ENCODE measurements around the gene IFI27L1. TPM values are rescaled to one million over a fixed set of nuclear protein-coding genes. Genes with fewer than 3 reads are reported as not detected.

Gene IFI27L1
- total RNA-seq, 1 experiment from 2014 or later: 26.0 TPM

- intact Hi-C loops (cut with micrococcal nuclease): no loop called here
- Histone ChIP-seq H3K9me2 (ENCODE audit: insufficient read depth) (no peaks in the 10 kb centered on the region), H3K36me3 (ENCODE audit: control insufficient read depth in 1 of 2, insufficient read depth in 2 of 2, low read length in 2 of 2) (no peaks in the 10 kb centered on the region), H2AFZ (ENCODE audit: low read depth, low read length, poor library complexity, severe bottlenecking) (no peak overlapping the region), H3K27me3 (ENCODE audit: insufficient read depth, low read length) (no peaks in the 10 kb centered on the region), H3K4me3 (replicated peaks in 1 of 2; ENCODE audit: low read depth in 1 of 2, low read length in 2 of 2) (no peak overlapping the region), H4K20me1 (ENCODE audit: insufficient read depth) (no peaks in the 10 kb centered on the region), H3K27ac (ENCODE audit: low read depth, low read length) (no peak overlapping the region), H3K9me3 (ENCODE audit: control insufficient read depth in 1 of 2, insufficient read depth in 1 of 2, low read depth in 1 of 2, low read length in 2 of 2) (peaks cover 0 to 4% of the 10 kb centered on the region in 2 experiments; a peak in 1 of 4 replicates), H3K4me1 (ENCODE audit: control insufficient read depth in 1 of 2, insufficient read depth in 2 of 2, low read length in 2 of 2) (peaks cover 31 to 50% of the 10 kb centered on the region in 2 experiments), H3K9ac (ENCODE audit: low read length) (no peak overlapping the region), H3K79me2 (ENCODE audit: insufficient read depth, low read length) (no peaks in the 10 kb centered on the region; the same call in 1 of the 2 replicates), H3K4me2 (ENCODE audit: low read length) (no peak overlapping the region)
- no peak for TF ChIP-seq REST (IDR thresholded peaks at IDR 0.05; ENCODE audit: low read depth)
- TF ChIP-seq FOSL1 (IDR thresholded peaks at IDR 0.05; ENCODE audit: low read depth): no peak
- no peak for TF ChIP-seq MAX (IDR thresholded peaks at IDR 0.05)
- TF ChIP-seq ZFX (IDR thresholded peaks at IDR 0.05): no peak
- no peak for TF ChIP-seq CBX3 (IDR thresholded peaks at IDR 0.05; ENCODE audit: low read depth)
- TF ChIP-seq ATF3 (IDR thresholded peaks at IDR 0.05): no peak
- no peak for TF ChIP-seq SRF (IDR thresholded peaks at IDR 0.05; ENCODE audit: low read depth)
- TF ChIP-seq ELF1 (IDR thresholded peaks at IDR 0.05; ENCODE audit: borderline replicate concordance, low read depth): no peak
- TF ChIP-seq EGR1 (IDR thresholded peaks at IDR 0.05; ENCODE audit: low read depth): no peak
- TF ChIP-seq YY1 (IDR thresholded peaks at IDR 0.05; ENCODE audit: extremely low read depth, insufficient replicate concordance, low read depth, low read length): no peak
- no peak for TF ChIP-seq CEBPB (IDR thresholded peaks at IDR 0.05; ENCODE audit: low read depth)
- TF ChIP-seq ZNF274 (IDR thresholded peaks at IDR 0.05; ENCODE audit: low read depth, low read length): no peak
- TF ChIP-seq CTCF (IDR thresholded peaks at IDR 0.05 in 2 of 3, conservative IDR thresholded peaks at IDR 0.05 in 1 of 3; ENCODE audit: borderline replicate concordance in 1 of 3, insufficient read depth in 1 of 3, low read depth in 2 of 3, low read length in 2 of 3): no peak
- TF ChIP-seq POLR2AphosphoS5 (IDR thresholded peaks at IDR 0.05; ENCODE audit: low read depth, low read length): no peak
- no peak for TF ChIP-seq EZH2 (IDR thresholded peaks at IDR 0.05)
- TF ChIP-seq EZH2phosphoT487 (IDR thresholded peaks at IDR 0.05; ENCODE audit: borderline replicate concordance): no peak
- no peak for TF ChIP-seq SP1 (IDR thresholded peaks at IDR 0.05; ENCODE audit: low read depth)
- no peak for TF ChIP-seq ZBTB33 (IDR thresholded peaks at IDR 0.05; ENCODE audit: extremely low read depth, insufficient replicate concordance, low read length)
- no peak for TF ChIP-seq JUND (IDR thresholded peaks at IDR 0.05)
- ChIA-PET RAD21 (ENCODE audit: low non-redundant PET in 1 of 2, low total read pairs in 2 of 2, uncharacterized antibody in 2 of 2, unreplicated experiment in 2 of 2) (no interaction called here), CTCF (no interaction called here), POLR2A (no interaction called here)
- BruUV-seq (replicated peaks): no TSS peak
- ATAC-seq: no peak
- no peak for DNase-seq (ENCODE audit: low read depth, low spot score)
Measured at GRCh38 chr14:94031883-94032279, 49.2 kb upstream of the IFI27L1 start.

Measured in HCT116 (cell line).